Keratinocyte (primary cell): Measurements from ENCODE around the gene KBTBD12. TPM values are rescaled to one million over a fixed set of nuclear protein-coding genes. Genes with fewer than 3 reads are reported as not detected.

Source experiments
- DNase-seq: peaks from one replicate; pipeline ENCODE4 v3.0.0-alpha.2; 2011; ENCODE audit warnings: low read depth, missing footprints, low spot score
- FAIRE-seq: peaks from 2 replicates; lab custom pipeline; 2011; peaks lifted over from hg19 to GRCh38; lab: Jason Lieb, UNC
- H2AFZ ChIP-seq: 2 replicates; pipeline ENCODE4 v1.6.0; 2012; ENCODE audit warnings: low read length, control low read depth, inconsistent platforms; ENCODE audit not compliant: control insufficient read depth
- H3K27ac ChIP-seq: 2 replicates; pipeline ENCODE4 v1.5.1; 2011; ENCODE audit warnings: low read length; ENCODE audit not compliant: control insufficient read depth, insufficient read depth
- H3K27me3 ChIP-seq: 3 replicates; pipeline ENCODE4 v1.6.0; 2011; ENCODE audit warnings: low read length; ENCODE audit not compliant: control insufficient read depth, insufficient read depth; ENCODE audit errors: extremely low read depth
- H3K36me3 ChIP-seq, 2 experiments: 2 replicates in 1 of 2; 3 replicates in 1 of 2; pipeline ENCODE4 v1.5.1; 2011; ENCODE audit warnings: low read length in 2 of 2, mild to moderate bottlenecking in 1 of 2; ENCODE audit not compliant: control insufficient read depth in 2 of 2, insufficient read depth in 2 of 2; ENCODE audit errors: extremely low read depth in 1 of 2
- H3K4me1 ChIP-seq: 3 replicates; pipeline ENCODE4 v1.5.1; 2011; ENCODE audit warnings: low read length; ENCODE audit not compliant: control insufficient read depth, insufficient read depth; ENCODE audit errors: extremely low read depth
- H3K4me2 ChIP-seq: 3 replicates; pipeline ENCODE4 v1.6.0; 2011; ENCODE audit warnings: low read depth, low read length; ENCODE audit not compliant: control insufficient read depth, insufficient read depth; ENCODE audit errors: extremely low read depth
- H3K4me3 ChIP-seq, 3 experiments: fragments of 200-600 bp in 1 of 3; sonication (generic) in 1 of 3; 2 replicates in 2 of 3; 3 replicates in 1 of 3; pipeline ENCODE4 v1.5.1; 2011 to 2016; ENCODE audit warnings: low read length in 3 of 3, mild to moderate bottlenecking in 3 of 3, control low read depth in 2 of 3, inconsistent platforms in 1 of 3, low read depth in 1 of 3, mixed read lengths in 1 of 3, mixed run types in 1 of 3, moderate library complexity in 1 of 3; ENCODE audit not compliant: control insufficient read depth in 2 of 3, insufficient read depth in 2 of 3; ENCODE audit errors: extremely low read depth in 1 of 3
- H3K79me2 ChIP-seq: 2 replicates; pipeline ENCODE4 v1.6.0; 2012; ENCODE audit warnings: low read length; ENCODE audit not compliant: control insufficient read depth, insufficient read depth
- H3K9ac ChIP-seq: 3 replicates; pipeline ENCODE4 v1.6.0; 2011; ENCODE audit warnings: low read length; ENCODE audit not compliant: control insufficient read depth, insufficient read depth; ENCODE audit errors: extremely low read depth
- H3K9me1 ChIP-seq: 3 replicates; pipeline ENCODE4 v1.6.0; 2011; ENCODE audit warnings: low read length; ENCODE audit not compliant: control insufficient read depth, insufficient read depth; ENCODE audit errors: extremely low read depth
- H3K9me3 ChIP-seq: 2 replicates; pipeline ENCODE4 v1.5.1; 2012; ENCODE audit warnings: low read depth, low read length; ENCODE audit not compliant: control insufficient read depth
- H4K20me1 ChIP-seq: 3 replicates; pipeline ENCODE4 v1.6.0; 2011; ENCODE audit warnings: low read length; ENCODE audit not compliant: control insufficient read depth, insufficient read depth; ENCODE audit errors: extremely low read depth
- EZH2 ChIP-seq: IDR thresholded peaks from one replicate; pipeline ENCODE4 v1.6.1; 2012; ENCODE audit warnings: inconsistent platforms, mild to moderate bottlenecking, low read length, moderate library complexity
- dilution Hi-C: fragments of 300-500 bp; cut with MboI; formaldehyde crosslinking; loops from one replicate; pipeline ENCODE4 v1.7.0; 2020; ENCODE audit warnings: low sequenced_read_pairs; ENCODE audit not compliant: extremely low pct_ligation_motif_present
- polyA plus RNA-seq, 5 experiments: library from polyadenylated mRNA; depleted of rRNA in 3 of 5; stranded (reverse) in 3 of 5; stranded (forward) in 1 of 5; unstranded in 1 of 5; fragments of >200 nt; gene quantifications; 1 replicate in 1 of 5; 2 replicates in 3 of 5; 3 replicates in 1 of 5; pipeline versions ENCODE4 v1.2.1 to v1.2.3, GENCODE V29; 2011 to 2012; ENCODE audit warnings: missing spikeins in 2 of 5, low read depth in 1 of 5, low replicate concordance in 1 of 5
- TF ChIP-seq, protein P1 (sequence below), 3 experiments: IDR thresholded peaks in 1 of 3; conservative IDR thresholded peaks in 1 of 3; optimal IDR thresholded peaks in 1 of 3; 2 replicates in 2 of 3; 3 replicates in 1 of 3; pipeline versions ENCODE3 to v1.5.1; 2011; ENCODE audit warnings: low read length in 3 of 3, mild to moderate bottlenecking in 3 of 3, moderate library complexity in 2 of 3, control low read depth in 1 of 3, inconsistent platforms in 1 of 3; ENCODE audit not compliant: insufficient read depth in 2 of 3; ENCODE audit errors: extremely low read depth in 1 of 3

The KBTBD12 gene
- polyA plus RNA-seq, 1 donor (not counting 4 experiments of a cell fraction or from before 2014, with no cell fraction given) = not detected

DNA sequence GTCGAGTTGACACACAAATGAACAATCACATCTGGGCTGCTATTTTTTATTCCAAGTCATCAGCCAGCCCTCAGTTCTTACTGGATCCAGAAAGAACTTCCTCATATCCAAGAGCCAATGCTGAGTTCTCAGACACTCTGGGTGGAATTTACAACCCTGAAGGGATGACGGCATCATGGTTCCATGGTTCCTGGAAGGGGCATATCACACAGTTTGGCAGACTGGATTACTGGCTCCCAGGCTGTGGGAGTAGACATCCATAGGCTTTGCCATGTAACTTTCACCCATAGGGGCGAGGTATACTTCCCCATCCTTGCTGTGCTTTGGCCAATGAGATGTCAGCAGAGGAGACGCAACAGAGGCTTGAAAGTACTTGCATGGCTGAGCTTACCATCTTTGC lies 26.9 kb upstream of the KBTBD12 start:
- Histone ChIP-seq H3K9me1 (no peaks in the 10 kb centered on the region), H3K27me3 (no peaks in the 10 kb centered on the region), H3K9me3 (peaks cover 7% of the 10 kb centered on the region), H3K4me3 (no peak overlapping the region), H3K4me2 (no peak overlapping the region), H3K36me3 (no peaks in the 10 kb centered on the region), H2AFZ (no peak overlapping the region), H3K27ac (no peak overlapping the region), H4K20me1 (no peaks in the 10 kb centered on the region), H3K79me2 (no peaks in the 10 kb centered on the region), H3K4me1 (peaks cover 6% of the 10 kb centered on the region), H3K9ac (peak overlapping the region; percentile 13)
- dilution Hi-C loops = no loop called here
- TF ChIP-seq, protein P1, sequence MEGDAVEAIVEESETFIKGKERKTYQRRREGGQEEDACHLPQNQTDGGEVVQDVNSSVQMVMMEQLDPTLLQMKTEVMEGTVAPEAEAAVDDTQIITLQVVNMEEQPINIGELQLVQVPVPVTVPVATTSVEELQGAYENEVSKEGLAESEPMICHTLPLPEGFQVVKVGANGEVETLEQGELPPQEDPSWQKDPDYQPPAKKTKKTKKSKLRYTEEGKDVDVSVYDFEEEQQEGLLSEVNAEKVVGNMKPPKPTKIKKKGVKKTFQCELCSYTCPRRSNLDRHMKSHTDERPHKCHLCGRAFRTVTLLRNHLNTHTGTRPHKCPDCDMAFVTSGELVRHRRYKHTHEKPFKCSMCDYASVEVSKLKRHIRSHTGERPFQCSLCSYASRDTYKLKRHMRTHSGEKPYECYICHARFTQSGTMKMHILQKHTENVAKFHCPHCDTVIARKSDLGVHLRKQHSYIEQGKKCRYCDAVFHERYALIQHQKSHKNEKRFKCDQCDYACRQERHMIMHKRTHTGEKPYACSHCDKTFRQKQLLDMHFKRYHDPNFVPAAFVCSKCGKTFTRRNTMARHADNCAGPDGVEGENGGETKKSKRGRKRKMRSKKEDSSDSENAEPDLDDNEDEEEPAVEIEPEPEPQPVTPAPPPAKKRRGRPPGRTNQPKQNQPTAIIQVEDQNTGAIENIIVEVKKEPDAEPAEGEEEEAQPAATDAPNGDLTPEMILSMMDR (optimal IDR thresholded peaks at IDR 0.05 in 1 of 3, IDR thresholded peaks at IDR 0.05 in 1 of 3, conservative IDR thresholded peaks at IDR 0.05 in 1 of 3; ENCODE audit: extremely low read depth in 1 of 3, insufficient read depth in 2 of 3, low read length in 3 of 3) = no peak
- TF ChIP-seq EZH2 = no peak
- no peak for DNase-seq
- no peak for FAIRE-seq

DNA sequence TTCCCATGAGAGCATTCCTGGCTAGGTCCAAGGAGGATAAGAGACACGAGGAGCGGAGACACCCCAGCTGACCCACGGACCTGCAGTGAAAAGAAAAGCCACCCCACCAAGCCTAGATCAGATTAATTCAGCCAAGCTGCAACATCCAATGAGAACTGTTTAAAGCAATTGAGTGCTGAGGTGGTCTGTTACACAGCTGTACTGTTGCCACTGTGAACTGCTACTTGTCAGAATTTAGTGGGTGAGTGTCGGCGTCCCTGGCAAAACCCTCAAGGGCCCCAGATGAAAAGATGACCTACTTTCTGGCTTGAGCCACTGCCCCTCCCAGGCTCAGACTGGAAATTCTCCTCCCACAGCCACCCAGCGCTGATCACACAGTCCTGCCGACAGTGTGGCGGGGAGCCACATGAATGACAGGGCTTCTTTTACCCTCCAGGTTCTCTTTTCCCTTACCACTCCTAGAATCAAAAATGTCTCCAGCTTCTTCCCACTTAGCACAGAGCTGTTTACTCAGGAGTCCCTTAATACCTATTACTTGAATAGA lies 26.4 kb upstream of the KBTBD12 start:
- no peaks in the 10 kb centered on the region for H3K9me1 ChIP-seq
- no peaks in the 10 kb centered on the region for H4K20me1 ChIP-seq
- dilution Hi-C loops = no loop called here

More for the DNA sequence above, 26.4 kb upstream of the KBTBD12 start:
- Histone ChIP-seq H3K36me3 (no peaks in the 10 kb centered on the region), H3K27ac (no peak overlapping the region), H3K79me2 (no peaks in the 10 kb centered on the region), H2AFZ (no peak overlapping the region), H3K4me2 (no peak overlapping the region), H3K27me3 (no peaks in the 10 kb centered on the region), H3K4me3 (no peak overlapping the region), H3K9me3 (peaks cover 7% of the 10 kb centered on the region), H3K4me1 (peaks cover 6% of the 10 kb centered on the region), H3K9ac (no peak overlapping the region)
- no peak for FAIRE-seq
- DNase-seq = no peak
- no peak for TF ChIP-seq EZH2
- TF ChIP-seq, protein P1 (optimal IDR thresholded peaks at IDR 0.05 in 1 of 3, IDR thresholded peaks at IDR 0.05 in 1 of 3, conservative IDR thresholded peaks at IDR 0.05 in 1 of 3; ENCODE audit: extremely low read depth in 1 of 3, insufficient read depth in 2 of 3, low read length in 3 of 3) = no peak
